Stimulated activated CD4-positive, alpha-beta T cell treated with anti-CD3 and anti-CD28 coated beads, TNF-alpha, amount 100 ng/mL, for 48 hours (primary cell): ENCODE measurements around the gene AKAP12.
"Not testable (repeated sequence)": the region's sequence is repeated elsewhere in the genome, so short reads cannot be mapped to it uniquely, and the experiment has no call there.

Experiments
- DNase-seq, 3 donors: peaks; one replicate each; pipeline ENCODE4 v3.0.0-alpha.2; 2020; ENCODE audit warnings: low read depth in 3 of 3

AKAP12 gene

DNA sequence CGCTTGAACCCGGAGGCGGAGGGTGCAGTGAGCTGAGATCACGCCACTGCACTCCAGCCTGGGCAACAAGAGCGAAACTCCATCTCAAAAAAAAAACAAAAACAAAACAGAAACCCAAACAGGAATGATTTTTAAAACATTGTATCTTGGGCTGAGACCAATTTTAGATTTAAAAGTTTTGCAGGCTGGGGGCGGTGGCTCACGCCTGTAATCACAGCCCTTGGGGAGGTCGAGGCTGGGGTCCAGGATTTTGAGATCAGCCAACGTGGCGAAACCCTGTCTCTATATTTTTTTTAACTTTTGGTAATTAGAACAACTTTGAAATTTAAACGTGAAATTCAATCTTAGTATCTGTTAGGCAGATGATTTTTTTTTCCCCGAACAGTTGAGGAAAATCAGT is 70.5 kb downstream of the AKAP12 start:
- no peak for DNase-seq

DNA sequence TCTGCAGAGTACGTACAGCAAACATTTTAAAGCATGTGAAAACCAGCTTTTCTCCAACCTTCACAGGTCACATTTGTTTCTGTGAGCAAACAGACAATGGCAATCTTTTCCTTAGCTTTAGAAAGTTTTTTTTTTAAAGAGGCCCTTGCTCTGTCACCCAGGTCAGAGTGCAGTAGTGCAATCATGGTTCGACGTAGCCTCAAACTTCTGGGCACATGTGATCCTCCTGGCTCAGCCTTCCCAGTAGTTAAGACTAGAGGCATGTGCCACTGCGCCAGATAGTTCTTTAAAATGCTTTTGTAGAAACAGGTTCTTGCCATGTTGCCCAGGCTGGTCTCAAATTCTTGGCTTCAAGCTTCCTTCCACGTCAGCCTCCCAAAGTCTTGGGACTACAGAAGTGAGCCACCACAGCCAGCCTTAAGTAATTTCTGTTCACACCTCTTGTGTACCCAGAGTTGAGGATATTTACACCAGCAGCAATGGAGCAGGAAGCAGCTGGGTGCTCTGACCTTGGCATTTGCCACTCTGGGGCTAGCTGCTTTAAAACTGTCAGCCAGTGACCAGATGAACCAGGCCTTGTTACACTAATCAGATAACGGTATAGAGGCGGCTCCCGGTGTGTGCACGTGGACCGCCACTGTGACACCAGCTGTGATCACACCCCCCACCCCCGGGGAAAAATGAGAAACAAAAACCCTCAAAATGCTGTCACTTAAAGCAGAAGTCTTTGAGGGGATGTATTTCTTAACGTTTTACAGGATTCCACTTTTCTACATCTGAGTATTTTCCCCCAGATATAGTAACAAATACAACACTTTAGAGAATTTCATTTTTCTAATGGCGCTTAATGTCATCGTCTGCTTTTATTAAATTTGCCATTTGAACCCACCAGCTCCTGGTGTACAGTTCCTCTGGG is 71.3 kb downstream of the AKAP12 start:
- no peak for DNase-seq

DNA sequence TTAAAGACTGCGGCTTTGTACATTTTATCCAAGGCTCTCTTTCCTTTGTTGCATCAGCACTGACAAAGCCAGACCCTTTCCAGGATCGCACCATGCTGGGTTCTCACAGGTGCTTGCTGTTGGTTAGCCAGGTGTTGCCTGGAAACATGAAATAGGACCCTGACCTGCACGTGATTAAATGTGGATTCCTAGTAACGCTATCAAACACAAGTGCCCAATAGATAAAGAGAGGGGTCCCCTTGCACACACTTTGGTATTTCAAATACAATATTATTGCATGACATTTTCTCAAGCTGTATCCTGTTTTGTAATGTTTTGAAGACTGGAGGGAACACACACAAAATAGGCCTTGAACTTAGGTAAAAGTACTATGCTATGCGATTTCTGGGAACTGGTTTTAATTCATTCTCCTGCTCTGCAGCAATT is 73.3 kb downstream of the AKAP12 start:
- no peak for DNase-seq

GRCh38 chr6:151315661-151316060 is 75.9 kb downstream of the AKAP12 start:
- not testable (repeated sequence) for DNase-seq

DNA sequence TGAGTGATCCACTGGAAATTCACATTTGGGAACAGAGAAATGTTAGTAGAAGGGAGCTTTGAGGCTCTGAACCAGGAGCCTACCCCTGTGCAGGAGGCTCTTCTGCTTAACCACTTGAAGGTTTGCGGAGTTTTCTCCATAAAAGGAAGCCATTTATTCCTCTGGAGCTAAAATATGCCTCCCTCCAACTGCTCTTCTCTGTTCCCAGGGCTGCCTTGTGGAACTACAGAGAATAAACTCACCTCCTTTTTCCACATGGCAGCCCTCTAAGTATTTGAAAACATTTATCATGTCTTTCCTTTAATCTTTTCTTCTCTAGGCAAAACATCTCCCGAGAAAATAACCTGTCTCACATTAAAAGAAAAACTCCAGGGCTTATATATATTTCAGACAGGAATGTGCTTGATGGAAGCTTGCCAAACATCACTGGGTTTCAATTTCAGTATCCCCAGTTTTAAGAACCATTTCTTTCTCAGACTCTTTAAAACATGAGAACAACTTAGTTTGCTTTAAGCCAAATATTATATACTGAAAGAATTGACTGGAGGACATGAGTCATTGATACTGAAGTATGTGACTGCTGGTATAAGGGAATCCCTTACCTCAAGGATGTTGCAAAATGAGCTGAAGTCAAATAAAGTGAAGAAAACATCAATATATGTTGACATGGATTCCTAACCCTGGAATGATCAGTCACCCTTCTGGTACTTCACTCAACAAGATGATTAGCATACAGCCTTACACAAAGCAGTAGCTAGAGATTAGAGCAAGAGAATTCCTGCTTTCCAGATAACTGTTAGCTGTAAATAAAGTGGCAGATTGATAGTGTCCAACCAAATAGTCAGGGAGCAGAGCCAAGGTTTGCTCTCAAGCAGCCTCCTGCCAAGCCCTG is 77.6 kb downstream of the AKAP12 start:
- no peak for DNase-seq

DNA sequence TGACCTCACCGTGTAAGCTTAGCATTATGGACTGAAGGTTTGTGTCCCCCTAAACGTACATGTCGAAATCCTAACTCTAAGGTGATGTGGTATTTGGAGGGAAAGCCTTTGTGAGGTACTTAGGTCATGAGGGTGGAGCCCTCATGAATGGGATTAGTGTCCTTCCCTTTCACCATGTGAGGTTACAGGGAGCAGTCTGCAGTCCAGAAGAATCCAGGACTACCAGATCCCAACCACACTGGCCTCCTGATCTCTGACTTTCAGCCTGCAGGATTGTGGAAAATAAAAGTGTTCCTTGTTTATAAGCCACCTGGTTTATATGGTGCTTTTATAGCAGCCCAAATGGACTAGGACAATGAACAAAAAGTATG is 78.2 kb downstream of the AKAP12 start:
- no peak for DNase-seq

DNA sequence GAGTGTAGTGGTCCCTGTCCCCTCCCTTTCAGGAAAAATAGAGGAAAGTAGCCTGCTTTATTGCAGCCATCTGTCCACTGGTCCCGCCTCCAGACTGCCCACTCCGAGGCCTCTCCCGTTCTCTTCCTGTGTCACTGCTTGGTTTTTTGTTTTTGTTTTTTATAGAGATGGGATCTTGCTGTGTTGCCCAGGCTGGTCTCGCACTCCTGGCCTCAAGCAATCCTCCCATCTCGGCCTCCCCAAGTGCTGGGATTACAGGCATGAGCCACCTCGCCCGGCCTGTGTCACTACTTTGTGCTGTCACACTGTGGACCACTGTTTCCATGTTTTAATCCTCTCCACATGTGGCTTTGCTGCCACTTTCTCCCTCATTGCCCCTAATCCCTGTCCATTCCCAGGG is 80.4 kb downstream of the AKAP12 start:
- DNase-seq = no peak

- DNase-seq = no peak
Observed at GRCh38 chr6:151321438-151321837, 81.7 kb downstream of the AKAP12 start.

DNA sequence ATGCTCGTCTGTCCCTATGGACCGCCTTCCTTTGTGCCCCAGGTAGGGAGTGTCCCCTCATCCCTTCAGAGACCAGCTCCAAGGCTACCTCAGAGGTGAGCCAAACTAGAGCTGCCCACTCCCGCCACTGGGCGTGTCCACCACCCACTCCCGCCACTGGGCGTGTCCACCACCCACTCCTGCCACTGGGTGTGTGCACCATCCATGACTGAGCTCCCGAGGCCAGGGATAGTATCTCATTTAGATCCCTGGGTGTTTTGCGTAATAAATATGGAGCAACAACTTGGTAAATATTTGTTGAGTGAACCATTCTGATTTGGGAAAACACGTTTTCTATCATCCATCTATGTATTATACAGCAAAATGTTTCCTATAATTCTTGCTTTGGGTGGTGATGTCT is 82.8 kb downstream of the AKAP12 start:
- DNase-seq = no peak

- peak; percentile 40 to 58 (median 51) for DNase-seq
Observed at GRCh38 chr6:151323791-151324487, 84.2 kb downstream of the AKAP12 start.

DNA sequence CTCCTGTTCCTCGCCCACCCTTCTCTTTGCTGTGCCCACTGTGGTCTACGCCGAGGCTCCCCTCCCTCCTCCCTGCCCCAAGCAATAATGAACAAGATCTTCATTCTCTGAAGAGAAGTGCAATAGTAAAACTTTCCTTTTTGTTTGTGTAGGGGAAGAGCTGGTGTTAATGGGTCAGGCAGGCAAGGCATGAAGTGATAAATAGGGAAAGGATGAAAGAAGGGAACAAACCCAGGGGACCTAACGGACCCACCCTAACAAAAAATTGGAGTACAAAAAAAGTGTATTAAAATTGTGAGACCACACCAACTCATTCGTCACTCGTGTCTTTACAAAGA is 84.7 kb downstream of the AKAP12 start:
- no peak for DNase-seq

- DNase-seq = no peak
Observed at GRCh38 chr6:151325075-151326050, 85.6 kb downstream of the AKAP12 start.

DNA sequence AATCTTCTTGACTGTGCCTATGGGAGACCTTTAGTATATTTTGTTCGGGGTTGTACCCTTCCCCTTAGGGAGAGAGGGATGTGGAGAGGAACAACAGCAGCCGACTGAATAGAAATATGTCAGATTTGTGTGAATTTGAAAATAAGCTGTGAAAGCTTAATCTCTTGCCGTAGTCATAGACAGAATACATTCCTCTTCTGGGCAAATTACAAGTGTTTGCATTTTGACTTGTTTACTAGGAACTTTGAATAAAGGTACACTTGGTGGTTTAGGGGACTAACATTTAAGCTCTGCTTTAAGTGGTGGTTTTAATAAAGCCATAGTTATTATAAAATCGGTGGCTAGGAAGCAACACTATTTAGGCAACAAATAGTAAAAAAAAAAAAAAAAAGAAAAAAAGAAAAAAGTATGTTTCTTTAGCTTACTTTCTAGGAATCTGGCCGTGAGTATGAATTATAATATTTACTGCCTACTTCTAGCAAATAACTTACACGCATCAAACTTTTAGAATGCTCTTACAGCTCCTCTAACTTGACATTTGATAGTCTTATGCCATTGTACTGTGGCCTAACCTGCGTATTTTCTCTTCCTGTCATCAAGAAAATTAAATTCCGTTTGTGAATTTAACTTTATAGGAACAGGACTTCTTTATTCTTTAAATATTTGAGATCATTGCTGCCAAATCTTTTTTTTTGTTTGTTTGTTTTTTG is 86.5 kb downstream of the AKAP12 start:
- DNase-seq = no peak

- no peak for DNase-seq
Observed at GRCh38 chr6:151327101-151327500, 87.3 kb downstream of the AKAP12 start.

- no peak for DNase-seq
Observed at GRCh38 chr6:151330130-151330696, 90.4 kb downstream of the AKAP12 start.

DNA sequence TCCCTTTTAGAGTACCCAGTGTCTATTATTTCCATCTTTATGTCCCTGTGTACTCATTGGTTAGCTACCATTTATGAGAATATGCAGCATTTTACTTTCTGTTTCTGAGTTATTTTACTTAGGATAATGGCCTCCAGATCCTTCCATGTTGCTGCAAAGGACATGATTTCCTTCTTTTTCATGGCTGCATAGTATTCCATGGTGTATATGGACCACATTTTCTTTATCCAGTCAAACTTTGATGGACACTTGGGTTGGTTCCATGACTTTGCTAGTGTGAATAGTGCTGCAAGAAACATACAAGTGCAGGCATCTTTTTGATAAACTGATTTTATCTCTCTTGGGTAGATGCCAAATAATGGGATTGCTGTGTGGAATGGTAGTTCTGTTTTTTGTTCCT is 96.2 kb downstream of the AKAP12 start:
- DNase-seq = no peak

GRCh38 chr6:151338651-151339200 is 99.0 kb downstream of the AKAP12 start:
- DNase-seq = no peak

- no peak for DNase-seq
Observed at GRCh38 chr6:151339369-151339768, 99.6 kb downstream of the AKAP12 start.

DNA sequence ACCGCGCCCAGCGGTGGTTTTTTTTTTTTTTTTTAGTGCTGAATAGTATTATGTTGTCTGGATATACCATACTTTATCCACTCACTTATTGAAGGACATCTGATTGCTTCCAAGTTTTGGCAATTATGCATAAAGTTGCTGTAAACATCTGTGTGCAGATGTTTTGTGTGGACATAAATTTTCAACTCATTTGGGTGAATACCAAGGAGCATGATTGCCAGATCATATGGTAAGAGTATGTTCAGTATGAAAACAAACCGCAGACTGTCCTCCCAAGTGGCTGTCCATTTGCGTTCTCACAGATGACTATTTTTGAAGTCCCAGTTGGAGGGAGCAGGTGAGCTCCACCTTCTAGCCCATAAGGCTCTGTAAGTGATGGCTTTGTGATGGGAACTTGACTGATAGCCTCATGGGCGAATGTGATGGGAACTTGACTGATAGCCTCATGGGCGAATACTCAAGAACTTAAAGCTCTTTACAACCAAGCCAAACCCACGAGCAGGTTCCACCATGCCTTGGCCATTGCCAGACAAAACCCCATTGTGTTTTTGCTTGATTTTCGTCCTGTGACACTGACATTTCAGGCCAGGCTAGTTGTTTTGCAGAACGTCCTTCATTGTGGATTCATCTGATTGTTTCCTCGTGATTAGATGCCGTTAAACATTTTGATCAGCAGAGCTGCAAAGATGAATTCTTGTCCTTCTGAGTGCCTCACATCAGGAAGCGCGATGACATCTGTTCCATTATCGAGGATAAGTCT is 100.6 kb downstream of the AKAP12 start:
- no peak for DNase-seq
